Smooth muscle cell (in vitro differentiated cells): ENCODE results near the gene SCLT1. TPM values are rescaled to one million over a fixed set of nuclear protein-coding genes. Genes with fewer than 3 reads are reported as not detected.

Experiments
- DNase-seq: peaks from one replicate; lab custom pipeline; 2025; ENCODE audit not compliant: unreplicated experiment; lab: John Stamatoyannopoulos, UW
- H2AFZ ChIP-seq: fragments of 200-600 bp; sonication (generic); 2 replicates; pipeline ENCODE4 v1.6.0; 2016; ENCODE audit warnings: antibody characterized with exemption, low read depth, mild to moderate bottlenecking
- H3F3A ChIP-seq: fragments of 200-600 bp; sonication (generic); 2 replicates; pipeline ENCODE4 v1.6.0; 2017; ENCODE audit warnings: antibody characterized with exemption, low read depth
- H3K27ac ChIP-seq: fragments of 200-600 bp; sonication (generic); 2 replicates; pipeline ENCODE4 v1.5.1; 2016; ENCODE audit warnings: low read depth, mild to moderate bottlenecking
- H3K27me3 ChIP-seq: fragments of 200-600 bp; sonication (generic); 2 replicates; pipeline ENCODE4 v1.6.1; 2016; ENCODE audit warnings: low read depth, mild to moderate bottlenecking
- H3K36me3 ChIP-seq: fragments of 200-600 bp; sonication (generic); 2 replicates; pipeline ENCODE4 v1.5.1; 2016; ENCODE audit warnings: low read depth
- H3K4me1 ChIP-seq: fragments of 200-600 bp; sonication (generic); 2 replicates; pipeline ENCODE4 v1.5.1; 2016; ENCODE audit warnings: low read depth
- H3K4me2 ChIP-seq: fragments of 200-600 bp; sonication (generic); 2 replicates; pipeline ENCODE4 v1.6.0; 2016; ENCODE audit warnings: mild to moderate bottlenecking
- H3K4me3 ChIP-seq: fragments of 200-600 bp; sonication (generic); 2 replicates; pipeline ENCODE4 v1.5.1; 2016; ENCODE audit warnings: mild to moderate bottlenecking
- H3K79me2 ChIP-seq: fragments of 200-600 bp; sonication (generic); 2 replicates; pipeline ENCODE4 v1.6.0; 2016; ENCODE audit warnings: low read depth, mild to moderate bottlenecking
- H3K9ac ChIP-seq: fragments of 200-600 bp; sonication (generic); 2 replicates; pipeline ENCODE4 v1.6.0; 2016; ENCODE audit warnings: low read depth
- H3K9me3 ChIP-seq: fragments of 200-600 bp; sonication (generic); replicated peaks from 2 replicates; pipeline ENCODE4 v1.5.1; 2016; ENCODE audit warnings: low read depth
- H4K20me1 ChIP-seq: fragments of 200-600 bp; sonication (generic); 2 replicates; pipeline ENCODE4 v1.6.0; 2016; ENCODE audit warnings: low read depth
- WGBS: methylation state at CpG from one replicate; pipeline ENCODE4 v1.1.7; 2016; ENCODE audit warnings: low lambda C conversion rate; 5-methylcytosine and 5-hydroxymethylcytosine counted together
- polyA plus RNA-seq: library from polyadenylated mRNA; unstranded; fragments of >200 nt; fragmentation: Nextera tagmentation; extraction: Ambion mirVana; gene quantifications from 2 replicates; pipeline ENCODE4 v1.2.1, GENCODE V29; 2016
- total RNA-seq: library from RNA; depleted of rRNA; stranded (reverse); fragments of >200 nt; gene quantifications from 2 replicates; pipeline ENCODE4 v1.2.3, GENCODE V29; 2014
- TF ChIP-seq, protein P1 (sequence below): fragments of 200-600 bp; sonication (generic); IDR thresholded peaks from 2 replicates; pipeline ENCODE4 v1.5.1; 2017; ENCODE audit warnings: borderline replicate concordance, mild to moderate bottlenecking, antibody characterized with exemption; ENCODE audit not compliant: insufficient read depth, poor library complexity, severe bottlenecking

SCLT1 gene
- total and polyA plus RNA-seq, 2 experiments from 2014 or later = 6.9 to 10.2 TPM

DNA sequence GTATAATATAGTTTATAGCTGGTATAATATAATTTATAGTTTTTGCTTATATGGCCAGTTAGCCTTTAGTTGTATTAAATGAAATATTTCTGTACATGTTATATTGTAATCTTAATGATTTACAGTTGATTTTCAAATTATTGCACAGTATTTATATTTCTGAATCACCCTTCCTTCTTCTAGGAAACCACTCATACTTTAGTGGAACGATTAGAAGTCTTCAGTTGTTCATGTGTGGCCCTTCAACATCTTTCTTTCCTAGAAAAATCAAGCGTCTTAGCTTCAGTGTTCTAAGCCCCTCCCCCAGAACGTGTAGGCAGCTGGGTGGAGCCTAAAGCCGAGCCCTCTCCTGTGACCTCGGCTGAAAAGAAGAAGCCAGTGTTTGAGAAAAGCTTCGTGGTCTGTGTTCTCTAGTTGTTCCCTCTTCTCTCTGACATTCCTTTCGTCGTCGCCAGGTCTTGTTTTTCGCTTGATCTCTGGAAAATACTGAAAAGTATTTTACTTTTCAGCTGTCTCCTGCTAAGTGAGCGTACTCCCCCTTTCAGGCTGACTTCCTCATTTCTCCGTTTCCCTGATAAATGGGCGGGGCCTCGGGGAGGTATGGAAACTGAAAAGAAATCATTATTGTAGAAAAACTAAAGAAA, 2.6 kb upstream of the SCLT1 start, which contains the start of gene C4orf33:
Gene C4orf33, plus strand, starts transcription at position 342 of the 644 bp plus-strand sequence. CDS start 6,459 bp downstream, outside the sequence.
- TF ChIP-seq, protein P1, sequence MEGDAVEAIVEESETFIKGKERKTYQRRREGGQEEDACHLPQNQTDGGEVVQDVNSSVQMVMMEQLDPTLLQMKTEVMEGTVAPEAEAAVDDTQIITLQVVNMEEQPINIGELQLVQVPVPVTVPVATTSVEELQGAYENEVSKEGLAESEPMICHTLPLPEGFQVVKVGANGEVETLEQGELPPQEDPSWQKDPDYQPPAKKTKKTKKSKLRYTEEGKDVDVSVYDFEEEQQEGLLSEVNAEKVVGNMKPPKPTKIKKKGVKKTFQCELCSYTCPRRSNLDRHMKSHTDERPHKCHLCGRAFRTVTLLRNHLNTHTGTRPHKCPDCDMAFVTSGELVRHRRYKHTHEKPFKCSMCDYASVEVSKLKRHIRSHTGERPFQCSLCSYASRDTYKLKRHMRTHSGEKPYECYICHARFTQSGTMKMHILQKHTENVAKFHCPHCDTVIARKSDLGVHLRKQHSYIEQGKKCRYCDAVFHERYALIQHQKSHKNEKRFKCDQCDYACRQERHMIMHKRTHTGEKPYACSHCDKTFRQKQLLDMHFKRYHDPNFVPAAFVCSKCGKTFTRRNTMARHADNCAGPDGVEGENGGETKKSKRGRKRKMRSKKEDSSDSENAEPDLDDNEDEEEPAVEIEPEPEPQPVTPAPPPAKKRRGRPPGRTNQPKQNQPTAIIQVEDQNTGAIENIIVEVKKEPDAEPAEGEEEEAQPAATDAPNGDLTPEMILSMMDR = no peak
- H3K9ac ChIP-seq = peak within 1 kb of the TSS; percentile 88
- WGBS = 1% methylated on average over 14 of the region's 14 CpGs

DNA sequence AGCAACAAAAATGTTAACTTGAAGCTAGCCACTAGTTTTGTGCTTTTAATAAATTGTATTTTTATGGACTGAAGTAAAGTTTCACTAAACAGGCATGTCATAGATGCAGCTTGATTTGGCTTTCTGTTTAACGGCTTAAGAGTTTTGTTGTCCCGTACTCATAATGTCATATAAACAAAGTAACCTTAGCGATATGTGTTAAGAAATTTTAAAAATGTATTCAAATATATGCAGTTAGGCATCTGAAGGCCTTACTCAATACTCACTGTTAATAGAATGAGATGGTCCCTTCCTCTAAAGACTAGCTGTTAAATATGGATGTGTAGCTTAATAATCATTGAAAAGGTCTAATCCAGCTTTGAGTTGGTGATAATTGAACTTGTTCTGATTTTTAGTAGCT, 1.0 kb upstream of the SCLT1 start:
- Histone ChIP-seq H3K4me3 (peak overlapping the region; percentile 86), H4K20me1 (no peaks in the 10 kb centered on the region), H3F3A (peaks cover 8% of the 10 kb centered on the region), H2AFZ (peak overlapping the region; percentile 98), H3K36me3 (no peaks in the 10 kb centered on the region), H3K27me3 (no peaks in the 10 kb centered on the region), H3K4me1 (peaks cover 12% of the 10 kb centered on the region), H3K79me2 (peaks cover 33% of the 10 kb centered on the region), H3K9me3 (no peaks in the 10 kb centered on the region), H3K9ac (peak overlapping the region; percentile 96), H3K27ac (peak overlapping the region; percentile 97), H3K4me2 (peak overlapping the region; percentile 83)
- TF ChIP-seq, protein P1 = no peak
- WGBS = over 99% methylated on average over 3 of the region's 3 CpGs
- no peak for DNase-seq

More for the DNA sequence above, 2.6 kb upstream of the SCLT1 start, which contains the start of gene C4orf33:
- Histone ChIP-seq H3K4me1 (peaks cover 12% of the 10 kb centered on the region), H3K79me2 (peaks cover 17% of the 10 kb centered on the region), H2AFZ (peak within 1 kb of the TSS; percentile 98), H3K27me3 (no peaks in the 10 kb centered on the region), H3K9me3 (no peaks in the 10 kb centered on the region), H3K4me2 (peak within 1 kb of the TSS; percentile 89), H3K36me3 (no peaks in the 10 kb centered on the region), H3K4me3 (peak within 1 kb of the TSS; percentile 84), H4K20me1 (no peaks in the 10 kb centered on the region), H3F3A (peaks cover 8% of the 10 kb centered on the region), H3K27ac (peak within 1 kb of the TSS; percentile 94)
- DNase-seq = peak; percentile 2

DNA sequence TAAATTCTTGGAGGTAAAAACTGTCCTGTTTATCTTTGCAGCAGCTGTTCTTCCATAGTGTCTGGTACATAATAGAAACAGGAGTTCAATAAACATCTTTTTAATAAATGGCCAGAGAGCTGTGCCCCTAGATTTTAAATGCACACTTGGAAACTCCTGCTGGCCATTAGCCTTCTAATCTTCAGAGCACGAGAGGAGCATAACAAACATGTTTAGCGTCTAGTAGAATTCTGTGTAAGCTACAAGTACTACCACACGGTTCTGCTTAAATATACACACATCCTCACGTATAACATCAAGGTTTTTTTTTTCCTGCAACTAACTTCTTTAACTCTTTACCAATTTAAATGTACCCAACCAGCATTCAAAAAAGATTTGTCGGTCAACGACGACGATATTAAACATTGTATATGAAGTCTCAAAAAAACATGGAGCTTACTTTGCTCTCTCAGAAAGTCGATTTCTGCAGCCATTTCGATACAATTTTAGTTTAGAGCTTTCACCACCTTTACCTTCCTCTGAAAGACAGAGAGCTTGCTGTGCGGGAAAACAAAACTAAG, 628 bp downstream of the SCLT1 start:
- TF ChIP-seq, protein P1 = no peak
- no peaks in the 10 kb centered on the region for H3K27me3 ChIP-seq
- H2AFZ ChIP-seq = peak overlapping the region; percentile 98
- WGBS = 1% methylated on average over 11 of the region's 11 CpGs
- no peak for DNase-seq
- peak overlapping the region; percentile 86 for H3K4me3 ChIP-seq
- H3K9me3 ChIP-seq = no peaks in the 10 kb centered on the region
- H3F3A ChIP-seq = peaks cover 8% of the 10 kb centered on the region
- no peaks in the 10 kb centered on the region for H4K20me1 ChIP-seq
- H3K27ac ChIP-seq = peak overlapping the region; percentile 97
- H3K9ac ChIP-seq = peak overlapping the region; percentile 96
- peaks cover 12% of the 10 kb centered on the region for H3K4me1 ChIP-seq
- H3K79me2 ChIP-seq = peaks cover 49% of the 10 kb centered on the region
- no peaks in the 10 kb centered on the region for H3K36me3 ChIP-seq
- H3K4me2 ChIP-seq = peak overlapping the region; percentile 83

DNA sequence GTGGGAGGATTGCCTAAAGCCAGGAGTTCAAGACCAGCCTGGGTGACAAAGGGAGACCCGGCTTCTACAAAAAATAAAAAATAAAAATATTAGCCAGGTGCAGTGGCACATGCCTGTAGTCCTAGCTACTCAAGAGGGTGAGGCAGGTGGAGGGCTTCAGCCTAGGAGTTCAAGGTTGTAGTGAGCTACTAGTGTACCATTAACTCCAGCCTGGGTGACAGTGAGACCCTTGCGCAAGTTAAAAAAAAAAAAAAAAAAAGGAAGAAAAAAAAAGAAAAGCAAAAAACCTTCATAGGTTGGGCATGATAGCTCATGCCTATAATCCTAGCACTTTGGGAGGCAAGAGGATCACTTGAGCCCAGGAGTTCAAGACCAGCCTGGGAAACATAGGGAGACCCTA, 5.8 kb downstream of the SCLT1 start:
- no peak overlapping the region for H3K4me3 ChIP-seq
- no peak overlapping the region for H3K27ac ChIP-seq
- no peak overlapping the region for H2AFZ ChIP-seq
- DNase-seq = no peak
- no peaks in the 10 kb centered on the region for H3F3A ChIP-seq
- H4K20me1 ChIP-seq = no peaks in the 10 kb centered on the region
- WGBS = 100% methylated on average over 2 of the region's 2 CpGs
- H3K4me2 ChIP-seq = no peak overlapping the region
- no peak overlapping the region for H3K9ac ChIP-seq
- no peaks in the 10 kb centered on the region for H3K9me3 ChIP-seq
- TF ChIP-seq, protein P1 = no peak
- peaks cover 5% of the 10 kb centered on the region for H3K4me1 ChIP-seq
- peaks cover 93% of the 10 kb centered on the region for H3K79me2 ChIP-seq
- no peaks in the 10 kb centered on the region for H3K36me3 ChIP-seq
- no peaks in the 10 kb centered on the region for H3K27me3 ChIP-seq
